ENCODE results near the gene PIEZO2. TPM values are rescaled to one million over a fixed set of nuclear protein-coding genes. Genes with fewer than 3 reads are reported as not detected.

The PIEZO2 gene
- total RNA-seq, 1 donor from 2014 or later, result 8.4 TPM

- Mint-ChIP-seq H3K27ac (ENCODE audit: unreplicated experiment) (no peak overlapping the region), H3K27me3 (ENCODE audit: unreplicated experiment) (peaks cover 22% of the 10 kb centered on the region)
- DNase-seq (ENCODE audit: low spot score), result no peak
Measured at GRCh38 chr18:11147371-11147951, 1.9 kb downstream of the PIEZO2 start.

DNA sequence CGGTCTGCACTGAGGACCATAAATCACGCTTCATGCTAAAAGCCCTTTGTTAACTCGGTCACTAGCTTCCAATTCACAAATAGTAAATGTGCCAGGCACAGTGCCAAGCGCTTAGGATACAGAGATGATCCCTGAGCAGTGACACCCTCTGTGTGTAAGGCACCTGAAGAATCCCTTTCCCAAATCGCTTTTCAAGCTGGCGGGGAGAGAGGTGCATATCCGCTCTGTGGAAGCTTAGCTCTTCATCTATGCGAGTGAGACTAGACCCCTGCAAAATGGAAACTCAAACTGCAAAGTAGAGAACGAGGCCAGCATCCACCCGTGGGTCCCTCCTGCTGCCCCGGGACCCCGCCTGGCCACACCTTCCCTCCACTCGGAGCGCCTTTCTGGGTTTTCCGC, 2.4 kb downstream of the PIEZO2 start:
- Mint-ChIP-seq H3K36me3 (ENCODE audit: low read depth, unreplicated experiment) (peaks cover 12% of the 10 kb centered on the region), H3K9me3 (ENCODE audit: unreplicated experiment) (peaks cover 5% of the 10 kb centered on the region), H3K27ac (ENCODE audit: unreplicated experiment) (no peak overlapping the region), H3K4me3 (ENCODE audit: unreplicated experiment) (peak overlapping the region; percentile 77), H3K27me3 (ENCODE audit: unreplicated experiment) (peaks cover 22% of the 10 kb centered on the region), H3K4me1 (ENCODE audit: unreplicated experiment) (peaks cover 16% of the 10 kb centered on the region)
- no peak for DNase-seq (ENCODE audit: low spot score)
- TF ChIP-seq, protein P1, sequence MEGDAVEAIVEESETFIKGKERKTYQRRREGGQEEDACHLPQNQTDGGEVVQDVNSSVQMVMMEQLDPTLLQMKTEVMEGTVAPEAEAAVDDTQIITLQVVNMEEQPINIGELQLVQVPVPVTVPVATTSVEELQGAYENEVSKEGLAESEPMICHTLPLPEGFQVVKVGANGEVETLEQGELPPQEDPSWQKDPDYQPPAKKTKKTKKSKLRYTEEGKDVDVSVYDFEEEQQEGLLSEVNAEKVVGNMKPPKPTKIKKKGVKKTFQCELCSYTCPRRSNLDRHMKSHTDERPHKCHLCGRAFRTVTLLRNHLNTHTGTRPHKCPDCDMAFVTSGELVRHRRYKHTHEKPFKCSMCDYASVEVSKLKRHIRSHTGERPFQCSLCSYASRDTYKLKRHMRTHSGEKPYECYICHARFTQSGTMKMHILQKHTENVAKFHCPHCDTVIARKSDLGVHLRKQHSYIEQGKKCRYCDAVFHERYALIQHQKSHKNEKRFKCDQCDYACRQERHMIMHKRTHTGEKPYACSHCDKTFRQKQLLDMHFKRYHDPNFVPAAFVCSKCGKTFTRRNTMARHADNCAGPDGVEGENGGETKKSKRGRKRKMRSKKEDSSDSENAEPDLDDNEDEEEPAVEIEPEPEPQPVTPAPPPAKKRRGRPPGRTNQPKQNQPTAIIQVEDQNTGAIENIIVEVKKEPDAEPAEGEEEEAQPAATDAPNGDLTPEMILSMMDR (IDR thresholded peaks at IDR 0.05; ENCODE audit: unreplicated experiment), result no peak

More at GRCh38 chr18:11147371-11147951, 1.9 kb downstream of the PIEZO2 start:
- Mint-ChIP-seq H3K4me1 (ENCODE audit: unreplicated experiment) (peaks cover 16% of the 10 kb centered on the region), H3K9me3 (ENCODE audit: unreplicated experiment) (peaks cover 5% of the 10 kb centered on the region), H3K4me3 (ENCODE audit: unreplicated experiment) (peak overlapping the region; percentile 77), H3K36me3 (ENCODE audit: low read depth, unreplicated experiment) (peaks cover 12% of the 10 kb centered on the region)
- TF ChIP-seq, protein P1 (IDR thresholded peaks at IDR 0.05; ENCODE audit: unreplicated experiment), result no peak

GRCh38 chr18:11146238-11146946, 3.0 kb downstream of the PIEZO2 start:
- DNase-seq (ENCODE audit: low spot score), result no peak
- Mint-ChIP-seq H3K27ac (ENCODE audit: unreplicated experiment) (no peak overlapping the region), H3K27me3 (ENCODE audit: unreplicated experiment) (peaks cover 21% of the 10 kb centered on the region), H3K4me1 (ENCODE audit: unreplicated experiment) (peaks cover 16% of the 10 kb centered on the region), H3K9me3 (ENCODE audit: unreplicated experiment) (peaks cover 5% of the 10 kb centered on the region), H3K4me3 (ENCODE audit: unreplicated experiment) (no peak overlapping the region), H3K36me3 (ENCODE audit: low read depth, unreplicated experiment) (peaks cover 12% of the 10 kb centered on the region)
- TF ChIP-seq, protein P1 (IDR thresholded peaks at IDR 0.05; ENCODE audit: unreplicated experiment), result no peak

- no peak for DNase-seq (ENCODE audit: low spot score)
- peaks cover 18% of the 10 kb centered on the region for H3K27me3 Mint-ChIP-seq (ENCODE audit: unreplicated experiment)
- peaks cover 5% of the 10 kb centered on the region for H3K9me3 Mint-ChIP-seq (ENCODE audit: unreplicated experiment)
- H3K27ac Mint-ChIP-seq (ENCODE audit: unreplicated experiment), result no peak overlapping the region
- no peak overlapping the region for H3K4me3 Mint-ChIP-seq (ENCODE audit: unreplicated experiment)
- H3K36me3 Mint-ChIP-seq (ENCODE audit: low read depth, unreplicated experiment), result peaks cover 12% of the 10 kb centered on the region
- TF ChIP-seq, protein P1 (IDR thresholded peaks at IDR 0.05; ENCODE audit: unreplicated experiment), result no peak
- H3K4me1 Mint-ChIP-seq (ENCODE audit: unreplicated experiment), result peaks cover 16% of the 10 kb centered on the region
Measured at GRCh38 chr18:11145413-11146191, 3.8 kb downstream of the PIEZO2 start.

Measured in endothelial cell (in vitro differentiated cells).